ENCODE data around the gene DNPEP.

The DNPEP gene

DNA sequence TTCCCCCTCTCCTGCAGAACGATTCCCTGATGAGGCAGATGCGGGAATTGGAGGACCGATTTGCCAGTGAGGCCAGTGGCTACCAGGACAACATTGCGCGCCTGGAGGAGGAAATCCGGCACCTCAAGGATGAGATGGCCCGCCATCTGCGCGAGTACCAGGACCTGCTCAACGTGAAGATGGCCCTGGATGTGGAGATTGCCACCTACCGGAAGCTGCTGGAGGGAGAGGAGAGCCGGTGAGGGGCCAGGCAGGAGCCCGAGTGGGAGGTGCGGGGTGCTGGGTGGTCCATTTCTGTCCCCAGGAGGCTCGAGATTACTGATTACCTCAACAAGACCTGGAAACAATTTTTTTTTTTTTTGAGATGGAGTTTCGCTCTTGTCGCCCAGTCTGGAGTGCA, 33.6 kb upstream of the DNPEP start:
- Histone ChIP-seq H4K20me1 (ENCODE audit: low read depth, low read length) (no peaks in the 10 kb centered on the region), H3F3A (ENCODE audit: insufficient read depth) (no peaks in the 10 kb centered on the region), H3K4me2 (ENCODE audit: low read depth, low read length, poor library complexity, severe bottlenecking) (no peak overlapping the region), H3K4me3 (ENCODE audit: insufficient read depth, low read length, poor library complexity, severe bottlenecking) (no peak overlapping the region), H3K36me3 (ENCODE audit: low read length) (no peaks in the 10 kb centered on the region), H3K9me2 (replicated peaks; ENCODE audit: insufficient read depth, low read length) (no peaks in the 10 kb centered on the region), H3K27ac (ENCODE audit: low read depth, low read length) (no peak overlapping the region), H3K79me2 (ENCODE audit: insufficient read depth, low read length) (no peaks in the 10 kb centered on the region), H3K27me3 (ENCODE audit: low read length) (no peaks in the 10 kb centered on the region), H3K9ac (ENCODE audit: low read length) (no peak overlapping the region), H2AFZ (ENCODE audit: low read depth, low read length, severe bottlenecking) (no peak overlapping the region), H3K9me3 (ENCODE audit: insufficient read depth, low read length) (no peaks in the 10 kb centered on the region)
- no peak for TF ChIP-seq EZH2phosphoT487 (conservative IDR thresholded peaks at IDR 0.05; ENCODE audit: low read length)
- TF ChIP-seq, protein P1, sequence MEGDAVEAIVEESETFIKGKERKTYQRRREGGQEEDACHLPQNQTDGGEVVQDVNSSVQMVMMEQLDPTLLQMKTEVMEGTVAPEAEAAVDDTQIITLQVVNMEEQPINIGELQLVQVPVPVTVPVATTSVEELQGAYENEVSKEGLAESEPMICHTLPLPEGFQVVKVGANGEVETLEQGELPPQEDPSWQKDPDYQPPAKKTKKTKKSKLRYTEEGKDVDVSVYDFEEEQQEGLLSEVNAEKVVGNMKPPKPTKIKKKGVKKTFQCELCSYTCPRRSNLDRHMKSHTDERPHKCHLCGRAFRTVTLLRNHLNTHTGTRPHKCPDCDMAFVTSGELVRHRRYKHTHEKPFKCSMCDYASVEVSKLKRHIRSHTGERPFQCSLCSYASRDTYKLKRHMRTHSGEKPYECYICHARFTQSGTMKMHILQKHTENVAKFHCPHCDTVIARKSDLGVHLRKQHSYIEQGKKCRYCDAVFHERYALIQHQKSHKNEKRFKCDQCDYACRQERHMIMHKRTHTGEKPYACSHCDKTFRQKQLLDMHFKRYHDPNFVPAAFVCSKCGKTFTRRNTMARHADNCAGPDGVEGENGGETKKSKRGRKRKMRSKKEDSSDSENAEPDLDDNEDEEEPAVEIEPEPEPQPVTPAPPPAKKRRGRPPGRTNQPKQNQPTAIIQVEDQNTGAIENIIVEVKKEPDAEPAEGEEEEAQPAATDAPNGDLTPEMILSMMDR (IDR thresholded peaks at IDR 0.05; ENCODE audit: insufficient read depth, low read length, poor library complexity, severe bottlenecking) = no peak

DNA sequence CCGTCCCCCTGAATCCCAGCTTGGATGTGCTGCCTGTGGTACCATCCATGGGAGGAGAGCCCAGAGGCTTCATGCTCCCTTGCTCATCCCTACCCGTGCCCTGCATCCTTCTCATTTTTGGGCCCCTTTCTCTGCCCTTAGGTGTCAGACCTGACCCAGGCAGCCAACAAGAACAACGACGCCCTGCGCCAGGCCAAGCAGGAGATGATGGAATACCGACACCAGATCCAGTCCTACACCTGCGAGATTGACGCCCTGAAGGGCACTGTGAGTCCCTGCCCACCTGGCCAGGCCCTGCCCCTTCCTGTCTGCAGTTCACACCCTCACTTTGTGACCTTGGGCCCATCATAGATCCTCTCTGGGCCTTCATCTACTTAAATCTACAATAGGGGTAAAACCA, 33.0 kb upstream of the DNPEP start:
- Histone ChIP-seq H3K9me2 (replicated peaks; ENCODE audit: insufficient read depth, low read length) (no peaks in the 10 kb centered on the region), H2AFZ (ENCODE audit: low read depth, low read length, severe bottlenecking) (no peak overlapping the region), H3K9me3 (ENCODE audit: insufficient read depth, low read length) (no peaks in the 10 kb centered on the region), H3K4me3 (ENCODE audit: insufficient read depth, low read length, poor library complexity, severe bottlenecking) (no peak overlapping the region), H3K4me2 (ENCODE audit: low read depth, low read length, poor library complexity, severe bottlenecking) (no peak overlapping the region), H3K27ac (ENCODE audit: low read depth, low read length) (no peak overlapping the region), H4K20me1 (ENCODE audit: low read depth, low read length) (no peaks in the 10 kb centered on the region), H3K9ac (ENCODE audit: low read length) (no peak overlapping the region), H3K79me2 (ENCODE audit: insufficient read depth, low read length) (no peaks in the 10 kb centered on the region), H3K36me3 (ENCODE audit: low read length) (no peaks in the 10 kb centered on the region), H3F3A (ENCODE audit: insufficient read depth) (no peaks in the 10 kb centered on the region), H3K27me3 (ENCODE audit: low read length) (no peaks in the 10 kb centered on the region)
- TF ChIP-seq, protein P1 (IDR thresholded peaks at IDR 0.05; ENCODE audit: insufficient read depth, low read length, poor library complexity, severe bottlenecking) = no peak
- no peak for TF ChIP-seq EZH2phosphoT487 (conservative IDR thresholded peaks at IDR 0.05; ENCODE audit: low read length)

DNA sequence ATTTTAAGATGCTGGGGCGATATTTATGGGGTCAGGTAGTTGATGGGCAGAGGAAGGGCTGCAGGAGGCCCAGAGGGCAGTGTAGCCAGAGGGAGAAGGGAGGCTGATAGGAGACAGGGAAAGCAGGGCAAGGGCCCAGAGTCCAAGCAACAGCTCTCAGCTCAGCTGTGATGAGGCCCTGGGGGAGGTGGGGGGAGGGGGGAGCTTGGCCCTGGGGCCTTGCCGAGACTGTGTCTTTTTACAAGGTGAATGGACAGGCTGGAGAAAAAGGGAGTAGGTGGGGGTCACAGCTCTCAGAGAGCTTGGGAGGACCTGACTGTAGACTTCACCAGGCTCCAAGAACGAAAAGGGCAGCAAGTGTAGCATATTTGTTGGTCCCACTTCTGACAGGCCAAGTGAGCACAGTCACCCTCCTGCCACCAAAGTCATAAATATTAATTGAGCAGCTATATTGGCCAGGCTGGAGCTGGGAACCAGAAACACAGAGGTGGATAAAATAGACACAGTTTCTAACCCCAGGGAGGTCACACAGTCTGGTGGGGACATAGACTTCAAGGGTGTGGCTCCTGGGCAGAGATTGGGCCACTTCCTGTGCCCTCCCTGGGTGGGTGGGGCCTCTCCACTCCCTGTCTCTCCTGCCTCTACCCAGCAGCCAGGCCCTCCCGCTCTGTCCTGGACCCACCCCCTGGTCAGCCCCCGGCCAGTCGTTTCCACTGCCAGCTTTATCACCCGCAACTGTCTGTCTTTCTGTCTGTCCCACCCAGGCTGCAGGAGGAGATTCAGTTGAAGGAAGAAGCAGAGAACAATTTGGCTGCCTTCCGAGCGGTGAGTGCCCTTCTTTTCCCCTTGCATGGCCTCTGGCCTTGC, 31.9 kb upstream of the DNPEP start:
- no peak overlapping the region for H3K4me3 ChIP-seq (ENCODE audit: insufficient read depth, low read length, poor library complexity, severe bottlenecking)
- H3K9me2 ChIP-seq (replicated peaks; ENCODE audit: insufficient read depth, low read length) = no peaks in the 10 kb centered on the region
- no peak overlapping the region for H2AFZ ChIP-seq (ENCODE audit: low read depth, low read length, severe bottlenecking)
- no peaks in the 10 kb centered on the region for H4K20me1 ChIP-seq (ENCODE audit: low read depth, low read length)
- no peaks in the 10 kb centered on the region for H3F3A ChIP-seq (ENCODE audit: insufficient read depth)
- TF ChIP-seq, protein P1 (IDR thresholded peaks at IDR 0.05; ENCODE audit: insufficient read depth, low read length, poor library complexity, severe bottlenecking) = no peak
- H3K9ac ChIP-seq (ENCODE audit: low read length) = no peak overlapping the region
- no peaks in the 10 kb centered on the region for H3K9me3 ChIP-seq (ENCODE audit: insufficient read depth, low read length)
- H3K36me3 ChIP-seq (ENCODE audit: low read length) = no peaks in the 10 kb centered on the region
- H3K27ac ChIP-seq (ENCODE audit: low read depth, low read length) = no peak overlapping the region
- H3K79me2 ChIP-seq (ENCODE audit: insufficient read depth, low read length) = no peaks in the 10 kb centered on the region
- no peak overlapping the region for H3K4me2 ChIP-seq (ENCODE audit: low read depth, low read length, poor library complexity, severe bottlenecking)
- H3K27me3 ChIP-seq (ENCODE audit: low read length) = no peaks in the 10 kb centered on the region
